ENCODE data around the gene ALG12.
A peak's percentile ranks its signal among the peaks of the same experiment; 100 is the strongest.

The ALG12 gene

GRCh38 chr22:49930596-49931412, 12.6 kb upstream of the ALG12 start:
- peak; percentile 86 for DNase-seq (ENCODE audit: low read depth)
- peak; percentile 77 for TF ChIP-seq CTCF (IDR thresholded peaks at IDR 0.05; ENCODE audit: insufficient read depth, low read depth, low read length, missing control alignments)
- no peak overlapping the region for H3K4me3 ChIP-seq (ENCODE audit: low read depth, low read length)

- no peak for TF ChIP-seq CTCF (IDR thresholded peaks at IDR 0.05; ENCODE audit: insufficient read depth, low read depth, low read length, missing control alignments)
- H3K4me3 ChIP-seq (ENCODE audit: low read depth, low read length), result no peak overlapping the region
- no peak for DNase-seq (ENCODE audit: low read depth)
These were observed 11.8 kb upstream of the ALG12 start for GRCh38 chr22:49929994-49930575.

- no peak overlapping the region for H3K4me3 ChIP-seq (ENCODE audit: low read depth, low read length)
- TF ChIP-seq CTCF (IDR thresholded peaks at IDR 0.05; ENCODE audit: insufficient read depth, low read depth, low read length, missing control alignments), result peak; percentile 80
- DNase-seq (ENCODE audit: low read depth), result peak; percentile 75
These were observed 11.2 kb upstream of the ALG12 start for GRCh38 chr22:49929211-49929979.

- no peak overlapping the region for H3K4me3 ChIP-seq (ENCODE audit: low read depth, low read length)
- TF ChIP-seq CTCF (IDR thresholded peaks at IDR 0.05; ENCODE audit: insufficient read depth, low read depth, low read length, missing control alignments), result no peak
- DNase-seq (ENCODE audit: low read depth), result no peak
These were observed 10.4 kb upstream of the ALG12 start for GRCh38 chr22:49928555-49929210.

- TF ChIP-seq CTCF (IDR thresholded peaks at IDR 0.05; ENCODE audit: insufficient read depth, low read depth, low read length, missing control alignments), result no peak
- no peak for DNase-seq (ENCODE audit: low read depth)
- no peak overlapping the region for H3K4me3 ChIP-seq (ENCODE audit: low read depth, low read length)
These were observed 9.9 kb upstream of the ALG12 start for GRCh38 chr22:49928185-49928495.

- DNase-seq (ENCODE audit: low read depth), result no peak
- no peak for TF ChIP-seq CTCF (IDR thresholded peaks at IDR 0.05; ENCODE audit: insufficient read depth, low read depth, low read length, missing control alignments)
- no peak overlapping the region for H3K4me3 ChIP-seq (ENCODE audit: low read depth, low read length)
These were observed 9.4 kb upstream of the ALG12 start for GRCh38 chr22:49927483-49928184.
